Endothelial cell of umbilical vein (primary cell): ENCODE measurements around the gene NTNG1. TPM values are rescaled to one million over a fixed set of nuclear protein-coding genes. Genes with fewer than 3 reads are reported as not detected.

Source experiments
- BruUV-seq: library from RNA; stranded (reverse); fragments of 400-500 nt; replicated peaks from 2 replicates; lab custom pipeline; 2021; lab: Mats Ljungman, UMichigan
- CTCF ChIA-PET: fragments of 300-600, 350-600 bp; sonication (Branson Sonifier 250); formaldehyde crosslinking; loops from one replicate; lab custom pipeline; 2021; ENCODE audit warnings: antibody characterized with exemption, inconsistent platforms; lab: Charles Lee
- POLR2A ChIA-PET: fragments of 300-600, 350-600 bp; sonication (Branson Sonifier 250); formaldehyde crosslinking; loops from one replicate; lab custom pipeline; 2021; ENCODE audit warnings: antibody characterized with exemption, inconsistent platforms; lab: Charles Lee
- DNase-seq: peaks from one replicate; pipeline ENCODE4 v3.0.0-alpha.2; 2011; ENCODE audit warnings: low read depth, low spot score
- FAIRE-seq: peaks from 2 replicates; lab custom pipeline; 2011; peaks lifted over from hg19 to GRCh38; lab: Jason Lieb, UNC
- H2AFZ ChIP-seq: 2 replicates; pipeline ENCODE4 v1.6.0; 2012; ENCODE audit warnings: low read depth, low read length, control low read depth, inconsistent platforms
- H3K27ac ChIP-seq: 2 replicates; pipeline ENCODE4 v1.5.1; 2011; ENCODE audit warnings: low read depth, mild to moderate bottlenecking, control low read depth, low read length, moderate library complexity; ENCODE audit not compliant: insufficient read depth
- H3K27me3 ChIP-seq, 2 experiments: 2 replicates each; pipeline versions ENCODE4 v1.6.0 to v1.6.1; 2011; ENCODE audit warnings: low read length in 2 of 2, mixed read lengths in 1 of 2; ENCODE audit not compliant: control insufficient read depth in 2 of 2, insufficient read depth in 2 of 2
- H3K36me3 ChIP-seq, 2 experiments: 2 replicates in 1 of 2; 3 replicates in 1 of 2; pipeline ENCODE4 v1.5.1; 2011; ENCODE audit warnings: low read length in 2 of 2, mild to moderate bottlenecking in 1 of 2, moderate library complexity in 1 of 2; ENCODE audit not compliant: control insufficient read depth in 2 of 2, insufficient read depth in 2 of 2; ENCODE audit errors: extremely low read depth in 1 of 2
- H3K4me1 ChIP-seq: 3 replicates; pipeline ENCODE4 v1.5.1; 2011; ENCODE audit warnings: mild to moderate bottlenecking, low read length; ENCODE audit not compliant: control insufficient read depth, insufficient read depth; ENCODE audit errors: extremely low read depth
- H3K4me2 ChIP-seq: 2 replicates; pipeline ENCODE4 v1.6.1; 2011; ENCODE audit warnings: low read length, control low read depth, mixed read lengths; ENCODE audit not compliant: insufficient read depth
- H3K4me3 ChIP-seq, 3 experiments: fragments of 200-600 bp in 1 of 3; sonication (generic), shearing (Covaris generic) in 1 of 3; replicated peaks in 1 of 3; 2 replicates each; pipeline ENCODE4 v1.5.1; 2011 to 2016; ENCODE audit warnings: control low read depth in 3 of 3, low read length in 3 of 3, mild to moderate bottlenecking in 2 of 3, inconsistent platforms in 1 of 3, low read depth in 1 of 3, moderate library complexity in 1 of 3; ENCODE audit not compliant: insufficient read depth in 1 of 3
- H3K79me2 ChIP-seq: 2 replicates; pipeline ENCODE4 v1.6.0; 2012; ENCODE audit warnings: low read length, inconsistent platforms; ENCODE audit not compliant: control insufficient read depth, insufficient read depth
- H3K9ac ChIP-seq: replicated peaks from 2 replicates; pipeline ENCODE3; 2011; ENCODE audit warnings: low read length, control low read depth; ENCODE audit not compliant: insufficient read depth; ENCODE audit errors: extremely low read depth
- H3K9me1 ChIP-seq: replicated peaks from 3 replicates; pipeline ENCODE4 v1.6.0; 2011; ENCODE audit warnings: mild to moderate bottlenecking, low read length; ENCODE audit not compliant: control insufficient read depth, insufficient read depth; ENCODE audit errors: extremely low read depth
- H3K9me3 ChIP-seq: replicated peaks from 2 replicates; pipeline ENCODE4 v1.5.1; 2012; ENCODE audit warnings: low read length, inconsistent platforms; ENCODE audit not compliant: control insufficient read depth, insufficient read depth
- H4K20me1 ChIP-seq: replicated peaks from 2 replicates; pipeline ENCODE3; 2011; ENCODE audit warnings: mild to moderate bottlenecking, low read length; ENCODE audit not compliant: control insufficient read depth, insufficient read depth; ENCODE audit errors: extremely low read depth
- CTCF ChIP-seq, 2 donors: IDR thresholded peaks; 1 replicate in 1 of 2; 2 replicates in 1 of 2; pipeline ENCODE4 v1.5.1; 2011; ENCODE audit warnings: low read length in 2 of 2, mild to moderate bottlenecking in 2 of 2, moderate library complexity in 2 of 2, control low read depth in 1 of 2, inconsistent platforms in 1 of 2, low read depth in 1 of 2; ENCODE audit not compliant: insufficient read depth in 1 of 2; ENCODE audit errors: extremely low read depth in 1 of 2
- EZH2 ChIP-seq: IDR thresholded peaks from 2 replicates; pipeline ENCODE4 v1.6.1; 2012; ENCODE audit warnings: borderline replicate concordance, low read depth, mild to moderate bottlenecking, moderate library complexity, low read length, inconsistent platforms; ENCODE audit not compliant: severe bottlenecking
- FOS ChIP-seq: IDR thresholded peaks from 2 replicates; pipeline ENCODE4 v1.6.1; 2011; ENCODE audit warnings: mild to moderate bottlenecking, low read length, moderate library complexity, borderline replicate concordance; ENCODE audit not compliant: insufficient read depth
- GATA2 ChIP-seq: IDR thresholded peaks from 2 replicates; pipeline ENCODE4 v1.7.0; 2011; ENCODE audit warnings: low read depth, mild to moderate bottlenecking, moderate library complexity, mixed read lengths, low read length; ENCODE audit not compliant: insufficient read length, insufficient read depth
- JUN ChIP-seq: IDR thresholded peaks from 2 replicates; pipeline ENCODE4 v1.6.1; 2011; ENCODE audit warnings: borderline replicate concordance, low read depth; ENCODE audit not compliant: insufficient read length, insufficient read depth
- MAX ChIP-seq: IDR thresholded peaks from 2 replicates; pipeline ENCODE4 v1.6.1; 2011; ENCODE audit not compliant: insufficient read depth, insufficient read length
- MYC ChIP-seq: IDR thresholded peaks from one replicate; pipeline ENCODE4 v1.6.1; 2011; ENCODE audit warnings: mild to moderate bottlenecking, low read depth, low read length
- POLR2A ChIP-seq: IDR thresholded peaks from 2 replicates; pipeline ENCODE4 v1.6.1; 2012; ENCODE audit warnings: low read depth, mild to moderate bottlenecking, control low read depth, low read length
- POLR2AphosphoS5 ChIP-seq: IDR thresholded peaks from 2 replicates; pipeline ENCODE4 v1.6.1; 2012; ENCODE audit warnings: low read depth, mild to moderate bottlenecking, control low read depth, low read length, moderate library complexity; ENCODE audit not compliant: insufficient read depth
- dilution Hi-C: fragments of 300-500 bp; cut with MboI; formaldehyde crosslinking; loops from one replicate; pipeline ENCODE4 v1.15.0; 2019; ENCODE audit warnings: low sequenced_read_pairs; ENCODE audit not compliant: extremely low pct_ligation_motif_present
- intact Hi-C: fragments of 100-400 bp; cut with micrococcal nuclease; formaldehyde crosslinking; loops from one replicate; pipeline ENCODE4 v1.10.0; 2022
- polyA plus RNA-seq, 4 experiments: library from polyadenylated mRNA; depleted of rRNA in 3 of 4; stranded (reverse) in 3 of 4; unstranded in 1 of 4; fragments of >200 nt; gene quantifications; 2 replicates each; pipeline versions ENCODE4 v1.2.1 to v1.2.3, GENCODE V29; 2011 to 2012; ENCODE audit warnings: missing spikeins in 1 of 4
- total RNA-seq: library from RNA; stranded (reverse); gene quantifications from 2 replicates; pipeline ENCODE4 v1.2.3, GENCODE V29; 2021

Gene NTNG1
- total and polyA plus RNA-seq, 2 donors (not counting 3 experiments of a cell fraction or from before 2014, with no cell fraction given), result not detected

- CTCF ChIA-PET, result no interaction called here
- no TSS peak for BruUV-seq
- DNase-seq (no peak), FAIRE-seq (no peak)
- H3K27ac ChIP-seq, result no peak overlapping the region
- H3K4me1 ChIP-seq, result no peaks in the 10 kb centered on the region
- H3K27me3 ChIP-seq, result no peaks in the 10 kb centered on the region
- intact Hi-C loops, result no loop called here
- H3K36me3 ChIP-seq, result no peaks in the 10 kb centered on the region
- TF ChIP-seq MYC (no peak), CTCF (IDR thresholded peaks at IDR 0.05; ENCODE audit: extremely low read depth in 1 of 2, insufficient read depth in 1 of 2, low read depth in 1 of 2, low read length in 2 of 2) (no peak), JUN (no peak), FOS (no peak), GATA2 (no peak), POLR2A (no peak), EZH2 (no peak), POLR2AphosphoS5 (no peak), MAX (no peak)
- H4K20me1 ChIP-seq, result no peaks in the 10 kb centered on the region
- H3K4me2 ChIP-seq, result no peak overlapping the region
- no peaks in the 10 kb centered on the region for H3K79me2 ChIP-seq
- H3K9me3 ChIP-seq, result no peaks in the 10 kb centered on the region
- POLR2A ChIA-PET, result no interaction called here
- no peak overlapping the region for H3K9ac ChIP-seq
- H3K9me1 ChIP-seq, result no peaks in the 10 kb centered on the region
- dilution Hi-C loops, result no loop called here
- no peak overlapping the region for H3K4me3 ChIP-seq
- H2AFZ ChIP-seq, result no peak overlapping the region
Observed at GRCh38 chr1:107255469-107255868, 114.6 kb downstream of the NTNG1 start.
